Measurements from ENCODE around the gene PAQR9.

The PAQR9 gene

GRCh38 chr3:142950972-142951371, 12.5 kb downstream of the PAQR9 start:
- no peak for DNase-seq (ENCODE audit: low spot score)

- no peak for DNase-seq (ENCODE audit: low spot score)
Measured at GRCh38 chr3:142947799-142948575, 15.5 kb downstream of the PAQR9 start.

GRCh38 chr3:142947352-142947751, 16.1 kb downstream of the PAQR9 start:
- no peak for DNase-seq (ENCODE audit: low spot score)

GRCh38 chr3:142946861-142947260, 16.6 kb downstream of the PAQR9 start:
- no peak for DNase-seq (ENCODE audit: low spot score)

- DNase-seq (ENCODE audit: low spot score): no peak
Measured at GRCh38 chr3:142945023-142945422, 18.5 kb downstream of the PAQR9 start.

GRCh38 chr3:142944342-142944741, 19.1 kb downstream of the PAQR9 start:
- DNase-seq (ENCODE audit: low spot score): no peak

- no peak for DNase-seq (ENCODE audit: low spot score)
Measured at GRCh38 chr3:142943870-142944269, 19.6 kb downstream of the PAQR9 start.

GRCh38 chr3:142943349-142943748, 20.1 kb downstream of the PAQR9 start:
- no peak for DNase-seq (ENCODE audit: low spot score)

- no peak for DNase-seq (ENCODE audit: low spot score)
Measured at GRCh38 chr3:142941373-142942123, 21.9 kb downstream of the PAQR9 start.

- no peak for DNase-seq (ENCODE audit: low spot score)
Measured at GRCh38 chr3:142940472-142940871, 23.0 kb downstream of the PAQR9 start.

GRCh38 chr3:142940000-142940399, 23.5 kb downstream of the PAQR9 start:
- DNase-seq (ENCODE audit: low spot score): no peak

GRCh38 chr3:142935963-142936362, 27.5 kb downstream of the PAQR9 start:
- no peak for DNase-seq (ENCODE audit: low spot score)

GRCh38 chr3:142934887-142935269, 28.6 kb downstream of the PAQR9 start:
- DNase-seq (ENCODE audit: low spot score): no peak

GRCh38 chr3:142934128-142934886, 29.2 kb downstream of the PAQR9 start:
- peak; percentile 82 for DNase-seq (ENCODE audit: low spot score)

- peak; percentile 48 for DNase-seq (ENCODE audit: low spot score)
Measured at GRCh38 chr3:142931222-142931621, 32.3 kb downstream of the PAQR9 start.

GRCh38 chr3:142930463-142930862, 33.0 kb downstream of the PAQR9 start:
- peak; percentile 53 for DNase-seq (ENCODE audit: low spot score)

- peak; percentile 81 for DNase-seq (ENCODE audit: low spot score)
Measured at GRCh38 chr3:142929890-142930289, 33.6 kb downstream of the PAQR9 start.

- DNase-seq (ENCODE audit: low spot score): peak; percentile 94
Measured at GRCh38 chr3:142929109-142929508, 34.4 kb downstream of the PAQR9 start.

- no peak for DNase-seq (ENCODE audit: low spot score)
Measured at GRCh38 chr3:142926368-142926944, 37.0 kb downstream of the PAQR9 start.

- DNase-seq (ENCODE audit: low spot score): no peak
Measured at GRCh38 chr3:142925140-142925539, 38.3 kb downstream of the PAQR9 start.

GRCh38 chr3:142923694-142924093, 39.8 kb downstream of the PAQR9 start:
- DNase-seq (ENCODE audit: low spot score): no peak

- DNase-seq (ENCODE audit: low spot score): no peak
Measured at GRCh38 chr3:142916605-142917004, 46.9 kb downstream of the PAQR9 start.

Measured in hematopoietic multipotent progenitor cell treated with erythropoietin and hydrocortisone succinate and interleukin-3 and kit ligand, for 15 days (in vitro differentiated cells).